GM19239 (cell line): ENCODE data around the gene KCNJ16.
"Not testable (repeated sequence)": the region's sequence is repeated elsewhere in the genome, so short reads cannot be mapped to it uniquely, and the experiment has no call there.

Source experiments
- DNase-seq: peaks from one replicate; pipeline ENCODE4 v3.0.0; 2011; ENCODE audit warnings: low spot score; ENCODE audit not compliant: insufficient read length
- FAIRE-seq: peaks from 2 replicates; lab custom pipeline; 2011; peaks lifted over from hg19 to GRCh38; lab: Jason Lieb, UNC

The KCNJ16 gene

DNA sequence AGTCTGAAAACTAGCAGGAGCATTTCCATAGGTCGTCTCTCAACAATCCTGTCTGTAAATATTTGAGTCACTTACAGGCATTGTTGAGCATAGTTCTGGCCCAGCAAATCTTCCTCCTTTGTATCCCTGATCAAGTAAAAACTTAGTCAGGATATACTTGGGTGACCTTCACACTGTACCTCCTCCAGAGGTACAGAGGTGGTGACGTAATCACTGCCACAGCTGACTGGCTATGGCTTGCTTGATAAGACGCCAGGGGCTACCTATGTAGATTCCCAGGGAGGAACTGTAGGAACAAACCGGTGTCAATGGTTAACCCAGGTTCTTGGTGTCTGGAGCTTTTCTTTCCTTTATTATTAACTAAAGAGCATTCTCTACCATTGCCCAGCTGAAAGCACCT lies at the start of gene KCNJ16:
KCNJ16 (plus strand) TSS at position 270 of the 400 bp plus-strand sequence. CDS start 56,863 bp downstream, outside the sequence.
- FAIRE-seq, result no peak
- no peak for DNase-seq

DNA sequence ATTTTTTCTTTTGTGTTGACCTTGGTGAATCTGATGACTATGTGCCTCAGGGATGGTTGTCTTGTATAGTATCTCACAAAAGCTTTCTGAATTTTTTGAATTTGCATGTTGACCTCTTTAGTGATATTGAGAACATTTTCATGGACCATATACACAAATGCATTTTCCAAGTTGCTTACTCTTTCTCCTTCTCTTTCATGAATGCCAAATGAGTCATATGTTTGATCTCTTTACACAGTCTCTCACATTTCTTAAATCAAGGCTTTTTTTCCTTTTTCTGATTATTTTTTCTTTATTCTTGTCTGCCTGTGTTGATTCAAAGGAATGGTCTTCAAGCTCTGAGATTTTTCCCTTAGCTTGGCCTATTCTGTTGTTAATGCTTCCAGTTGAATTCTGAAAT lies 46.6 kb upstream of the KCNJ16 start:
- DNase-seq, result no peak
- FAIRE-seq, result no peak

DNA sequence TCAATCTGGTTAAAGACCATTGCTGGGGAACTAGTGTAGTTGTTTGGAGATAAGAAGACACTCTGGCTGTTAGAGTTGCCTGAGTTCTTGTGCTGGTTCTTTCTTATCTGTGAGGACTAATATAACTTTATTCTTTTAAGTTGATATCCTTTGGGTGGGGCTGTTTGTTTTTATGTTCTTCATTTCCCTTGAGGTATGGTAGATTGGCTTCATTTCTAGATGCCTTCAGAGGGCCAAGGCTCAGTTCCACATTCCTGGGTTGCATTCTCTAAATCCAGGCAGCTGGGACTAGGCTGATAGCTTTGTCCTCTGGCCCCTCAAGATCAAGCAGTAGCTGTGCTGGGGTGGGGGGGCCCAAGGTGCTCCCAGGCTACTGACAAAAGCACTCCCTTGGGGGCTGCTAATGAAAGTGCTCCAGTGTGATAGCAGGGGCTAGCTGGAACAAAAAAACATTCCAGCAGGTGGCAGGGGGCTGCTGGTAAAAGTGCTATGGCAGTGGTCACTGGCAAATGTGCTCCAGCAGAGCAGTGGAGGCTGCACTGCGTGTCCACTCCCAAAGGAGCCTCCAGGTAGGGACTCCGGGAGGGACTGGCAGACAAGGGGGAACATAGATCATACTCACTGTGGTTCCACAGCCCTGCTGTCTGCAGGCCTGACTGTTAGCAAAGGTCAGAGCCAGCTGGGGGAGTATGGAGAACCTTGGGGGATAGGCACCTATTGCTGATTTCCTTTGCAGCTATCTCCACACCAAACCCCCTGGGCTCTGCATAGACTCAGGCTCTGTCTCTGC lies 45.9 kb upstream of the KCNJ16 start:
- FAIRE-seq, result no peak
- no peak for DNase-seq

DNA sequence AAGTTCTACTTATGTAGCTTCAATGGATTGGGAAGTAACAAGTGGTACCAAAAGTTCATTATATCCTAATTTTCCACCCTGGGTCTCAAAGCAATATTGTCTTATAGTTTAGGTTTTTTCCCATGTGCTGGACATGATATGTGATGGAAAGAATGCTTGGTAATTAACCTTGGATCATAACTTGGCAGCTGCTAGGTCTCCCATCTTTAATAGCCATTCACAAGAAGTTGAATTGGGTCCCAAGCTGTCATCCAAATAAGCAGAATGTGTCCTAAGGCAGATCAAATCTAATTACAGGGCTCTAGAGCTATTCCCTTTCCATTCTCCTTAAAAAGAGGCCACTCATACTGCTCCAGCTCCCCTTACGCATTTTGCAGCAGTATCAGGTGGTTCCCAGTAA lies 44.7 kb upstream of the KCNJ16 start:
- no peak for DNase-seq
- FAIRE-seq, result no peak

DNA sequence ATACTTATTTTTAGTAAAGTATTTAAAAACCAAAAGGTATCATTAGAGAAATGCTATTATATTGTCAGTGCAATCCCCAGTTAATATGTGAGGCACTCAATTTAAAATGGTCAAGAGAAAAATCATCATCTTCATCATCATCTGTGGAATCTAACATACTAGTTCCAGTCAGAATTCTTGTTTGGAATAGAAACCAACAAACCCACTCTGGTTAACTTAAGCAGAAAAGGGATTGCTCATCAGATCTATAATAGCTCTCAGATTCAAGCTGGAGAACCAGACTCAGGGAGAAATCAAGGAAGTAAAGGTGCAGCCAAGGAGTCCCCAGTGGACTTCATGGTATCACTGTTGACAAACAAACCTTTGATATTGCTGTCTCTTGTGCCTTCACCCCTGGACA lies 43.7 kb upstream of the KCNJ16 start:
- DNase-seq, result no peak
- no peak for FAIRE-seq

DNA sequence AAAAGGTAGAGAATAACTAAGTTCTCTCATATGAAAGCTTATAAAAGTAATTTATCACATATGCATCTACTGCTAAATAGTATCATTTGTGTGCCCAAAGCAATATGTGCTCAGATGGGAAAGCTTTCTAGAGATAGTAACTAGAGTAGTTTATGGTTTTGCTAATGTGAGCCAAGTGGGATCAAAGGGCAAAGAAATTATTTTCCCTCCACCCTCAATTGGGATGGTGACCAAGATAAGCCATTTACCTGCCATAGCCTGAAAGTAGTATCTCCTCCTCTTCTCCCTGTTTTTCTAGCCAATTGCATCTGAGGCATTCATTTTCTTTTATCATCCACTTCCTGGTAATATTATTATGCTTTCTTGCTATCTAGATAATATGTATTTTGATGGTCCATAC lies 41.9 kb upstream of the KCNJ16 start:
- no peak for FAIRE-seq
- DNase-seq, result no peak

DNA sequence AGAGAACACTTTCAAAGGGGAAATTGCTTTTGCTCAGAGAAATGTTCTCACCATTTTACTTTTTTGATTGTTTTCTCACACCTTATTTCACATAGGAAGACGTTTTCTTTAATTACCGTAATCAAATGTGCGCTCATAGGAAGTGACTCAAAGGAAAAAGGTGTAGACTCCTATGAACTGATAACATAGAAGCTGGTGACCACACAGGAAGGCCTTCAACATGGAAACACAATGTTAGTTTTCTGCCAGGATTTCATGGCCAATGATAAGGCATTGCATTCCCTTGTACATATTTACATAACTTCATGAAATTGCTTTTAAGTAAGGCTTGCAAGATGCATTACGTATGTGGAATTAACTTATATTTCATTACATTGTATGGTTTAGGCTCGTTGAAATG lies 40.9 kb upstream of the KCNJ16 start:
- FAIRE-seq (no peak), DNase-seq (no peak)

DNA sequence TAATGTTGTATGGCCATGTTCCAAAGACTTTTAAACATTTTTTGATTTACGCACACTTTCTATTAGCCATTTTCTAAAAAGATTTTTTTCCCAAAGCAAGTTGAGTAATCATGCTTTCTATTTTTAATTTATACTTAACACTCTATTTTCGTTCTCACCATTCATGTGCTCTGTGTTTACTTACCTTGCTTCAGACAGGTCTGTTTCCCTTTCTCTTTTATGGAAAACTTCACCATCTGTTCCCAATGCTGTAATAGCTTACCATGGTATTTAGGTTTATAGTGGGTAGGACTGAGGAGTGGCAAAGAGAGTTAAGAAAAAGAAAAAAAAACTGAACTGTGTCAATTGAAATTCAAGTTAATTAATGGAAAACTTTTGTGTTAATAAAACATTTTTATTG lies 37.5 kb upstream of the KCNJ16 start:
- FAIRE-seq (no peak), DNase-seq (no peak)

DNA sequence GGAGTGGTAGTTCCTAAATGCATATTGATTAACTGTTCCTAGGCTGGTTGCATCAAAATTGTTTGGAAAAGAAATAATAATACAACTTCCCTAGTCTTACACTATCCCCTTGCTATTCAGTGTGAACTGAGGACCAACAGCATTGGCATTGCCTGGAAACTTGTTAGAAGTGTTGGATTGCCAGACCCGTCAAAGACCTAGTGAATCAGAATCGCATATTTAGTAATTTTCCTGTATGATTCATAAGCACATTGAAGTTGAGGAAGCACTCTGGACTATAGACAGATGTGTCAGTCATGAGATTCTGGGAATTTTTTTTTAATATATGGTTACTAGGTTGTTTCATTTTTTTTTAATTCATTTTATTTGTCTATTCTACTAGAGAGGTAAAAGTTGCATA lies 34.7 kb upstream of the KCNJ16 start:
- FAIRE-seq (no peak), DNase-seq (no peak)

DNA sequence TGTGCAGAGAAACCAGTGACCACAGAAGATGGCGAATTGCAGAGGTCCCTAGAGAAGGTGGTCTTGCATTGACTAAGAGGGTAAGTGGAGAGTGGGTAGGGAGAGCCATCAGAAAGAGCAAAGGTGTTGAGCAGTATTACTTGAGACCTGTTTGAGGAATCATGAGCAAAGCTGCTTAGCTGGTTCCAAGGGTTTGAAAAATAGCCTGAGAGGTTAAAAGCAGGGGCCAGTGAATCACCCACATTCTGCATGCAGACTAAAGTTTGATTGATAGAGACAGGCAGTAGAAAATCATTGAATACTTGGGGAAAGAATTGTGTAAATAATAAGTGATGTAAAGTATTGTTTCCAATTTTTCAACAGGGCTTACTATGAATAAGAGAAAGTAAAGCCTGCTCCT lies 34.0 kb upstream of the KCNJ16 start:
- no peak for FAIRE-seq
- no peak for DNase-seq

DNA sequence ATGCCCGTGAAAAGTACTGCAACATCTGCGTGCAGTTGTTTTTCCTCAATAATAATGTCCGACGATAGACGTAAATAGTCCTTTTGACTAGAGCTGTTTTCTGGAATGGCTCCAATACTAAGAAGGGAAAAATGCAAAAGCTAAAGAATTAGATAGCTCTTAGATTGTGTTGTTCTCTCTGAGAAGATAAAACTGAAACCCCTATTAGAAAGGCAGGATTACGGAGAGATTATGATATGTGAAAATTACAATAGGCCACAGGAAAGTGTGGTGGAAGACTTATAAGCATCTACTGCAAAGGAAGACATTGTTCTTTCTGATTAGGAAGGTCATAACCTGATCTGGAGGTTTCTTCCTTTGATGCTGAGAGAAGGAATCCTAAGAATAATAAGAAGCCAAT lies 33.5 kb upstream of the KCNJ16 start:
- FAIRE-seq (no peak), DNase-seq (no peak)

DNA sequence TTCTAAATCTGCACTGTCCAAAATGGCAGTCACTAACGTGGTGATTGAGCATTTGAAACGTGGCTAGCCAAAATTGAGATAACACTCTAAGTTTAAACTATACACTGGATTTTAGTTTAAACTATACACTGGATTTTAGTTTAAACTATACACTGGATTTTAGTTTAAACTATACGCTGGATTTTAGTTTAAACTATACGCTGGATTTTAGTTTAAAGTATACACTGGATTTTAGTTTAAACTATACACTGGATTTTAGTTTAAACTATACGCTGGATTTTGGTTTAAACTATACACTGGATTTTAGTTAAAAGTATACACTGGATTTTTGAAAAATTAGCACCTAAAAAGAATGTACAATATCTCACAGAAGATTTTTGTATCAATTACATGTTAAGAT lies 29.2 kb upstream of the KCNJ16 start:
- not testable (repeated sequence) for DNase-seq, FAIRE-seq

DNA sequence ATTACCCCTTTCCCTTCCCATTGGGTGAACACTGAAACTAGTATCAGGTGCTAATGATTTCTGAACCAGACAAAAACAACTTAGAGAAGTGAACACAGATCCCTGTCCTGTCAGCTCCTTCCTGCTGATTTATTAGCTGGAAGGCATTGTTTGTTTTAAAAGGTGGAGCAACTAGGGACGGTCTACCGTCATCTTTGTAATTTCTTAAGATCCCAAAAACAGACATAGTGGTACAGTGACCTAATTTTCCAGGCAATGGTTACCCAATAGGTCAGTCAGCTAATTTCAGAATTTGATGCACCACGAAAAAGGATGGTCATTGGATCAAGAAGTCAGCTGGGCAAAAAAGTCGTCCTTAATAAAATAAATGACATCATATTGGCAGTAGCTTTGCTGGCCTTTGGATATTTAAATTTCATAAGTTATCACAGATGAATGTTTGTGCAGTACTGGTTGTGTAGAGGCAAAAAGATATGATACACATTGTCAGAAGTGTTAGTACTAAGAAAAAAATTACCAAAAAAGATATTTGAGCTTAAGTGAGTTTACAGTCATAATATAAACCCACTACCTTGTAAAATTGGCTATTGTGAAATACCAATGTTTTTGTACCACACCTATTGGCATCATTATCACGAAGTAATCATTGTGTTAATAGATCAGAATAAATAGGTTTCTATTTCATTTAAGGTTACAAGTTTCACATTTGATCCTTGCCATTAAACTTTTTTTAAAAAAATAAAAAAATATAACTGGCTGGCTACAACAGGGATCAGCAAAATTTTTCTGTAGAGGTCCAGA lies 27.2 kb upstream of the KCNJ16 start:
- DNase-seq, result no peak
- no peak for FAIRE-seq

DNA sequence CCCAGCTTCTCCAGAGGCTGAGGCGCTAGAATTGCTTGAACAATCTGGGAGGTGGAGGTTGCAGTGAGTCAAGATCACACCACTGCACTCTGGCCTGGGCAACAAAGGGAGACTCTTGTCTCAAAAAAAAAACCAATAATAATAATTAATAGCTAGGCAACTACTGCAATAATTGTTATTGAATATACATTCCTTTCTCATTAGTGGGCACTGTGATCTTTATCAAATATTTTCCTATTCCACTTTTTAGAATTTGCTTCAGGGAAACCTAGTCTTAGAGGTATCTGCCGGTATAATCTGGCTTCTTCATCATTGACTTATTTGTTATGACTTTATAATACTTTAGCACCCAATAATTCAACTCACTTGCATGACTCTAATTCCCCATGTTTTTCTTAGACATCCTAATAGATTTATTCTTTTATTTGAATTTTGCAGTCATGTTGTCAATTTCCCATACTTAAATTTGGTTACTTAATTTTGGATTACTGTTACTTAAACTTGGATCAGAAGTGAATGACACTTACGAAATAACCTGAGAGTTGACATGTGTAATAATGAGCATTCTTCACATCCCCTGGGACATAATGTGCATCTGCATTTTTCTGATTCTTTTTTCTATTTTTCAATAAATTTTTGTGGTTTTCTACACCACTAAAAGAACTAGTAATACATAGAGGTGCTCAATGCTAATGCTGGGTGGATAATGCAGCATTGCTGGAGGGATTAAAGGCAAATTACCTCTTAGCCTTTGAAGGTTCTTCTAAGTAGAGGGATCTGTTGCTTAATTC lies 25.0 kb upstream of the KCNJ16 start:
- no peak for DNase-seq

DNA sequence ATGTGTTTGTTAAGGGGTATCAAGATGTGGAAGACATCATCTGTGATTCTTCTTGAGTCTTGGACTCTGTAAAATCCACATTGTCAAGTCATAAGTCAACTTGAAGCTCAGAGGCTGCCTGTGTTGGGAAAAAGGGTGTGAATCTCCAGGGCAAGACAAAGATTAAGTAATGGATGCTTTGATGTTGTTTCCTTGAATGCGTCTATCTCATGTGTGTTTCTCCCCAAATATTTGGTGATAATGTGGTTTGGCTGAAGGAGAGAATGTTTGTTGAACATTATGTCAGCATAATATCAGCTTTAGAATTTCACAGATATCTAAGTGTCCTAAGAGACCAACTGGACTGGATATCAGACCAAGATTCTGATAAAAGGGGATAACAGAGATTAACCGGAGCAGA lies 24.1 kb upstream of the KCNJ16 start:
- FAIRE-seq (no peak), DNase-seq (no peak)

More for the DNA sequence above, 25.0 kb upstream of the KCNJ16 start:
- no peak for FAIRE-seq

DNA sequence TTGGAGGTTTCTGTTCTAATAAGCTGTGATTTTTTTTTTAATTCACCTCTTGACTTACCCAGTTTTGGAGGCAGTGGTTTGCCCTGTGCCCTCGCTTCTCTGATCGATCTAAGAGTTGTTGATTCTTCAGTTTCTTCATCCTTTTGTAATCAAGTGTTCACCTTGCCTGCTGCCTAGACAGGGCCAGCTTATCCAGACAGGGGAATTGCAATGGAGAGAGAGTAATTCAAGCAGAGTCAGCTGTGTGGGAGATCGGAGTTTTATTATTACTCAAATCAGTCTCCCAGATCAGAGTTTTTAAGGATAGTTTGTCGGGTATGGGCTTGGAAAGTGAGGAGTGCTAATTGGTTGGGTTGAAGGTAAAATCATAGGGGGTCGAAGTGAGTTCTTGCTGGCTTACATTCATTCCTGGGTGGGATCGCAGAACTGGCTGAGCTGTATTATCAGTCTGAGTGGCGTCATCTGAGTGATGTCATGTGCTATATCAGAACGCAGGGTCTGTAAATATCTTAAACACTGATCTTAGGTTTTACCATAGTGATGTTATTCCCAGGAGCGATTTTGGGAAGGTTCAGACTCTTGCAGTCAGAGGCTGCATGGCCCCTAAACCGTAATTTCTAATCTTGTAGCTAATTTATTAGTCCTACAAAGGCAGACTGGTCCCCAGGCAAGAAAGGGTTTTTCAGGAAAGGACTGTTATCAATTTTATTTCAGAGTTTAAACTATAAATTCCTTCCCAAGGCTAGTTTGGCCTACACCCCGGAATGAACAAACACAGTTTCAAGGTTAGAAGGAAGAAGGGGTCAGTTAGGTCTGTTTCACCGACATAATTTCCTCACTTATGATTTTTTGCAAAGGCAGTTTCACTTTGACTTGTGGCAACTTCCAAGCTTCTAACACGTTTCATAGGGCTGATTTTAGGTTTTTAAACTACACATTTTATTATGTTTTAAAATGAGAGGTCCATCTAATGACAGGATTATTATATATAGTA lies 21.5 kb upstream of the KCNJ16 start:
- FAIRE-seq (no peak), DNase-seq (no peak)

DNA sequence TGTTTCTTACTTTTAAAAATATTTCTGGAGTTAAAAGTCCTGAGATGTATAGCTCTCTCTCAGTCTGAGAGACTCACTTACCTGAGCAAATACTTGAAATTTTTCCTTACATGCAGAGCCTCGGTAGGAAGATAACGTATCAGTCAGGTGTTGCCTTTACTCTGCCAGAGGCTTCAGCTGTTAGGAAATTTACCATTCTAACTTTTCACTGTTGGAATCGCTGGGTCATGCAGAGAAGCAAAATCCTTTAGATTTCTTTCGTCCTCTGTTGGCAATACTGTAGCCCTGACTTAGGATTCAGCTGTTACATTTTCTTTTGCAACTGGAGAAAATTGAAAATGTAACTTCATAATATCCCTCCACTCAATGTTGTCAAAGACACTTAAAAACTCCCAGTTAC lies 20.0 kb upstream of the KCNJ16 start:
- FAIRE-seq (no peak), DNase-seq (no peak)

DNA sequence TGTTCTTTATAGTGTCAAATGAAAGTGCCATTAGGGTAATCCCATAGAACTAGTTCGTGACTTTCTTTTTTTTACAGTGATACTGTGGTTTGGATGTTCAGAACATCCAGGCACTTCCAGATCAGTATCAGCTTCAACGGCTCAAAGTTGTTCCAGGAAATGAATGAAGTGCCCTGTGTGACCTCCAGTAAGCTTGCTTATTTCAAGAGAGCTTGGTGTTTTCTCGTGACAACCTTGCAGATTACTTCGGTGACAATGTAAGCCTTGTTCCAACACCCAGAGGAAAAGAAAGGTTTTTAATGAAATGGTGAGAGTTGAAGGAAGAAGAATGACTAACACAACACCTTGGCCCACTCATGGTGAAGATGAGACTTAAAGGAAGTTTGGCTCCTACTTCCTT lies 16.0 kb upstream of the KCNJ16 start:
- no peak for DNase-seq
- FAIRE-seq, result no peak

DNA sequence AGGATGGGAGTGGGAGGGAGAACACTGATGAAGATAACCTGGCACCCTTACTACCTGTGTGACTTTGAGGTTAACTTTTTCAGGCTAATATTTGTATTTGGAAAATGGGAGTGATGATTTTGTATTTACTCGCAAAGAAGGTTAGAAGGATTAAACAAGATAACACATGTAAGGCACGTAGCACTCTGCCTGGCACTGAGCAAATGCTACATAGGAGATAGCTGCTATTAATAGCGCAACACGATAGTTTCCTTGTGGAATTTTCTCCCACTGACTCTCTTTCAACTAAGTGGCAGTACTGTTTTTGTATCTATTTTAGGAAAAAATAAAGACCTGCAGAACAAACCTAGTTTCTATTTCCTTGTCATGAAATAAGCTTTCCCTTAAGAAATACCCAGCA lies 15.4 kb upstream of the KCNJ16 start:
- DNase-seq, result no peak
- no peak for FAIRE-seq

DNA sequence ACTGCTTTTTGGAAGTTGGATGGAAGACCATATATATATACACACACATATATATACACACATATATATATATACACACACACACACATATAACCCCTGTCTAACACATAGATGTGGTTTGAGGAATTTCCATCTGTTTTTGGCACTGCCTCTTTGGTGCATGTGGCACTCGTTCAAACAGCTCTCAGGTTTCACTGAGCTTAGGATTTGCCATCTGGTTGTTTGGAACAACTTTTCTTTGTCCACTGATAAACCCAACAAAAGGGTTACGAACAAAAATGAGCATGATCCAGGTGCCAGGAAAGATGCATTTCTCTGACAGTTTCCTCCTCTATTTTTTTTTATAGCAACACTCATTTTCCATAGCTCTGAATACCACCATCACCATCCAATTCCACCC lies 14.6 kb upstream of the KCNJ16 start:
- DNase-seq (no peak), FAIRE-seq (no peak)
